Nephron progenitor cell (in vitro differentiated cells): ENCODE data around the gene THBS2.
A peak's percentile ranks its signal among the peaks of the same experiment; 100 is the strongest.
"Not testable (repeated sequence)": the region's sequence is repeated elsewhere in the genome, so short reads cannot be mapped to it uniquely, and the experiment has no call there.

Experiments used
- DNase-seq: peaks from one replicate; pipeline ENCODE4 v3.0.0; 2021
- H3K27ac Mint-ChIP-seq: 2 replicates; pipeline ENCODE4 v1.8.0; 2021; ENCODE audit warnings: mild to moderate bottlenecking, moderate library complexity, mixed read lengths
- H3K27me3 Mint-ChIP-seq: 2 replicates; pipeline ENCODE4 v1.8.0; 2021; ENCODE audit warnings: mild to moderate bottlenecking, low read depth, mixed read lengths; ENCODE audit not compliant: poor library complexity
- H3K36me3 Mint-ChIP-seq: 2 replicates; pipeline ENCODE4 v1.8.0; 2021; ENCODE audit warnings: low read depth, mixed read lengths
- H3K4me1 Mint-ChIP-seq: 2 replicates; pipeline ENCODE4 v1.8.0; 2021; ENCODE audit warnings: mixed read lengths
- H3K4me3 Mint-ChIP-seq: 2 replicates; pipeline ENCODE4 v1.8.0; 2021; ENCODE audit warnings: mild to moderate bottlenecking, moderate library complexity, mixed read lengths
- H3K9me3 Mint-ChIP-seq: 2 replicates; pipeline ENCODE4 v1.8.0; 2021; ENCODE audit warnings: mild to moderate bottlenecking, moderate library complexity, mixed read lengths
- TF ChIP-seq, protein P1 (sequence below): fragments of 200-600 bp; sonication (generic); IDR thresholded peaks from 2 replicates; pipeline ENCODE4 v1.5.0; 2021; ENCODE audit warnings: antibody characterized with exemption

Gene THBS2

DNA sequence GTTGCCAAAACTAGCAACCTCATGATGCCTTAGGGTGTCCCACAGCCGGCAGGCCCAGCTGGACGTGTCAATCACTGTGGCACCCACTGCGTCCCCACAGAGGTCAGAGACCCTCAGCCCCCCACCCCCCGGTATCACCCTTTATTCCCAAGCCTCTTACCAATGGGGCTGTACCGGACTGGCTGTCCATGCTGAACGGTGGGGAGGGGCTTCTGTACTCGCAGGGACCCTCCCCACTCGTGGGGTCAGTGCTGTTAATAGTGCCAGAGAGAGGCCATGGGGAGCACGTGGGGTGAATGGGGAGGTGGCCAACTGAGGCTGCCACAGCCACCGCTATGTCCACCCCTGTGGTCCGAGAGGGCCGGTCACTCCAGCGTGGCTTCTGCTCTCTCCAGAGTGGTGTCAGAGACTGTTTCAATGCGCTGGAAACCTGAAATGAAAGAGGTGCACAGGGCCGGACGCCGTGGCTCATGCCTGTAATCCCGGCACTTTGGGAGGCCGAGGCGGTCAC, 68.6 kb downstream of the THBS2 start:
- Mint-ChIP-seq H3K9me3 (peaks cover 8% of the 10 kb centered on the region), H3K36me3 (no peaks in the 10 kb centered on the region), H3K27me3 (peaks cover 7% of the 10 kb centered on the region), H3K4me1 (no peaks in the 10 kb centered on the region), H3K27ac (no peak overlapping the region), H3K4me3 (no peak overlapping the region)
- no peak for DNase-seq
- TF ChIP-seq, protein P1, sequence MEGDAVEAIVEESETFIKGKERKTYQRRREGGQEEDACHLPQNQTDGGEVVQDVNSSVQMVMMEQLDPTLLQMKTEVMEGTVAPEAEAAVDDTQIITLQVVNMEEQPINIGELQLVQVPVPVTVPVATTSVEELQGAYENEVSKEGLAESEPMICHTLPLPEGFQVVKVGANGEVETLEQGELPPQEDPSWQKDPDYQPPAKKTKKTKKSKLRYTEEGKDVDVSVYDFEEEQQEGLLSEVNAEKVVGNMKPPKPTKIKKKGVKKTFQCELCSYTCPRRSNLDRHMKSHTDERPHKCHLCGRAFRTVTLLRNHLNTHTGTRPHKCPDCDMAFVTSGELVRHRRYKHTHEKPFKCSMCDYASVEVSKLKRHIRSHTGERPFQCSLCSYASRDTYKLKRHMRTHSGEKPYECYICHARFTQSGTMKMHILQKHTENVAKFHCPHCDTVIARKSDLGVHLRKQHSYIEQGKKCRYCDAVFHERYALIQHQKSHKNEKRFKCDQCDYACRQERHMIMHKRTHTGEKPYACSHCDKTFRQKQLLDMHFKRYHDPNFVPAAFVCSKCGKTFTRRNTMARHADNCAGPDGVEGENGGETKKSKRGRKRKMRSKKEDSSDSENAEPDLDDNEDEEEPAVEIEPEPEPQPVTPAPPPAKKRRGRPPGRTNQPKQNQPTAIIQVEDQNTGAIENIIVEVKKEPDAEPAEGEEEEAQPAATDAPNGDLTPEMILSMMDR, result no peak

GRCh38 chr6:169184419-169184818, 69.2 kb downstream of the THBS2 start:
- peaks cover 7% of the 10 kb centered on the region for H3K27me3 Mint-ChIP-seq
- no peaks in the 10 kb centered on the region for H3K4me1 Mint-ChIP-seq
- TF ChIP-seq, protein P1, result no peak
- no peak overlapping the region for H3K27ac Mint-ChIP-seq
- no peaks in the 10 kb centered on the region for H3K36me3 Mint-ChIP-seq
- peaks cover 8% of the 10 kb centered on the region for H3K9me3 Mint-ChIP-seq
- H3K4me3 Mint-ChIP-seq, result no peak overlapping the region
- DNase-seq, result no peak

- Mint-ChIP-seq H3K9me3 (peaks cover 8% of the 10 kb centered on the region), H3K27ac (peak overlapping the region; percentile 13), H3K4me1 (no peaks in the 10 kb centered on the region), H3K27me3 (peaks cover 7% of the 10 kb centered on the region), H3K4me3 (no peak overlapping the region), H3K36me3 (no peaks in the 10 kb centered on the region)
- TF ChIP-seq, protein P1, result no peak
- no peak for DNase-seq
Observed at GRCh38 chr6:169183233-169183632, 70.4 kb downstream of the THBS2 start.

DNA sequence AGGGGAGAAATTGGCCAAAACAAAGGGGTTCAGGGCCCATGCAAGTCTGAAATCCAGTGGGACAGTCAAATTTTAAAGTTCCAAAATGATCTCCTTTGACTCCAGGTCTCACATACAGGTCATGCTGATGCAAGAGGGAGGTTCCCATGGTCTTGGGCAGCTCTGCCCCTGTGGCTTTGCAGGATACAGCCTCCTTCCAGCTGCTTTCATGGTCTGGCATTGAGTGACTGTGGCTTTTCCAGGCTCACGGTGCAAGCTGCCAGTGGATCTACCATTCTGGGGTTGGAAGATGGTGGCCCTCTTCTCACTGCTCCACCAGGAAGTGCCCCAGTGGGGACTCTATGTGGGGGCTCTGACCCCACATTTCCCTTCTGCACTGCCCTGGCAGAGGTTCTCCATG, 73.8 kb downstream of the THBS2 start:
- DNase-seq, H3K36me3 Mint-ChIP-seq, H3K27ac Mint-ChIP-seq, H3K27me3 Mint-ChIP-seq, H3K9me3 Mint-ChIP-seq, H3K4me1 Mint-ChIP-seq, H3K4me3 Mint-ChIP-seq: not testable (repeated sequence)

GRCh38 chr6:169177516-169178166, 76.0 kb downstream of the THBS2 start:
- H3K9me3 Mint-ChIP-seq, result peaks cover 8% of the 10 kb centered on the region
- TF ChIP-seq, protein P1, result no peak
- no peaks in the 10 kb centered on the region for H3K36me3 Mint-ChIP-seq
- H3K4me1 Mint-ChIP-seq, result peaks cover 11% of the 10 kb centered on the region
- peaks cover 7% of the 10 kb centered on the region for H3K27me3 Mint-ChIP-seq
- H3K27ac Mint-ChIP-seq, result no peak overlapping the region
- H3K4me3 Mint-ChIP-seq, result no peak overlapping the region
- DNase-seq, result no peak

DNA sequence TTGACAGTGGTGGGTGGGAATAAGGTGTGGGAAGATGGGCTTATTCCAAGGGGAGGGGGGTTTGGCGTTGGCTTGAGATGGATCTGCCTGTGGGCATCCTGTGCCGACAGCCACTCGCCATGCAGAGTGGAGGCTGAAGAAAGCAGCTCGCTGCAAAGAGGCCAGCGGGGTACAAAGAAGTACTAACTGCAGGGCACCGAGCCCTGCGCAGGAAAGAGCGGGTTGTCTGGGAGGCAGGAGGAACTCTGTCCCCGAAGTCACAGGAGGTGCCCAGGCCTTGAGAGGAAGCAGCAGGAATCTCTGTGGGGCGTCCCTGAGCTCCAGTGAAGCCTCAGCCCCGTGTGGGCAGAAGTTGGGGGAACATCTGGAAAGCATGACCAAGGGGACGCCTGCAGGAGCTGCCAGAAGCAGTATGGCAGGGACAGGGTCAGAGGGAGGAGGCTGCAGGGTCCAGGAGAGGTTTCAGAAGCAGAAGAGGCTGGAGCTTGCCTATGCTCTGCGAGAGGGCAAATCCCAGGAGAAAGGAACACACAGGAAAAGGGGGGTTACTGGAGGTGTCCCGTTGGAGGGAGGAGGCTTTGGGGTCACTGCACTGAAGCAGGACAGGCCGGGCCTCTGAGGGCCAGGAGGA, 77.2 kb downstream of the THBS2 start:
- no peak overlapping the region for H3K4me3 Mint-ChIP-seq
- H3K9me3 Mint-ChIP-seq, result peaks cover 8% of the 10 kb centered on the region
- H3K4me1 Mint-ChIP-seq, result peaks cover 18% of the 10 kb centered on the region
- TF ChIP-seq, protein P1, result no peak
- peaks cover 9% of the 10 kb centered on the region for H3K27me3 Mint-ChIP-seq
- DNase-seq, result no peak
- peak overlapping the region; percentile 38 for H3K27ac Mint-ChIP-seq
- no peaks in the 10 kb centered on the region for H3K36me3 Mint-ChIP-seq
